Fibroblast of mammary gland (primary cell): ENCODE data around the gene BCAP29.

ENCODE experiments used
- DNase-seq: peaks from one replicate; pipeline ENCODE4 v3.0.0-alpha.2; 2010; ENCODE audit warnings: low read depth
- H3K4me3 ChIP-seq: 2 replicates; pipeline ENCODE4 v1.5.1; 2011; ENCODE audit warnings: low read depth, mild to moderate bottlenecking, low read length, moderate library complexity; ENCODE audit not compliant: control insufficient read depth
- TF ChIP-seq, protein P1 (sequence below): conservative IDR thresholded peaks from 2 replicates; pipeline ENCODE4 v1.5.1; 2011; ENCODE audit warnings: low read depth, low read length, inconsistent platforms; ENCODE audit not compliant: control insufficient read depth, insufficient read depth

BCAP29 gene

DNA sequence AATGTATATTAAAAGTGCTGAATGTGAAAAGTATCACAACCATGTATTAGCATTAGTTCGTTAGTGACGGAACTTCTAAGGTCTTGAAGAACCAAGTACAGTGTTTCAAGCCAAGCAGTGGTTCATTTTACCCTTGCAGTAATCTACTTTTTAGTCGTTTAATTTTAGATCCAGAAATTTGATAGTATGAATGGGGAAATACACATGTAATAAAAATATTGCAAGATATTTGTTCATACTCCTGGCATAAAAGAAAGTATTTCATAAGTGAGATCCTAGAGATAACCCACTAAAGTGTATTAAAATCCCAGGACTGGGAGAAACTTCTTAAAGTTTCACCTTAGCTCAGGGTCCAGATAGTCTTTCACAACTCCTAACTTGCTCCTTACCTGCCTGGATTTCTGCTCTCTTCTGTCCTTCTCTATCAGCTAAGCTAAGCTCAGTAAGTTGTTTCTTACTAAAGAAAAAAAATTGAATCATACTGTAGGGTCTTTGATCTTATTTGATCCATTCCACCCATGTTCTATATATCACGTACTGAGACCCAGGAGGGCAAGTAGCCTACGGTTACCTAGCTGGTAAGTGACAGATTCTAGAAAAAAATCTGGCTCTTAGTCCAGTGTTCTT lies 1.5 kb downstream of the BCAP29 start:
- peak overlapping the region; percentile 72 for H3K4me3 ChIP-seq
- no peak for DNase-seq
- TF ChIP-seq, protein P1, sequence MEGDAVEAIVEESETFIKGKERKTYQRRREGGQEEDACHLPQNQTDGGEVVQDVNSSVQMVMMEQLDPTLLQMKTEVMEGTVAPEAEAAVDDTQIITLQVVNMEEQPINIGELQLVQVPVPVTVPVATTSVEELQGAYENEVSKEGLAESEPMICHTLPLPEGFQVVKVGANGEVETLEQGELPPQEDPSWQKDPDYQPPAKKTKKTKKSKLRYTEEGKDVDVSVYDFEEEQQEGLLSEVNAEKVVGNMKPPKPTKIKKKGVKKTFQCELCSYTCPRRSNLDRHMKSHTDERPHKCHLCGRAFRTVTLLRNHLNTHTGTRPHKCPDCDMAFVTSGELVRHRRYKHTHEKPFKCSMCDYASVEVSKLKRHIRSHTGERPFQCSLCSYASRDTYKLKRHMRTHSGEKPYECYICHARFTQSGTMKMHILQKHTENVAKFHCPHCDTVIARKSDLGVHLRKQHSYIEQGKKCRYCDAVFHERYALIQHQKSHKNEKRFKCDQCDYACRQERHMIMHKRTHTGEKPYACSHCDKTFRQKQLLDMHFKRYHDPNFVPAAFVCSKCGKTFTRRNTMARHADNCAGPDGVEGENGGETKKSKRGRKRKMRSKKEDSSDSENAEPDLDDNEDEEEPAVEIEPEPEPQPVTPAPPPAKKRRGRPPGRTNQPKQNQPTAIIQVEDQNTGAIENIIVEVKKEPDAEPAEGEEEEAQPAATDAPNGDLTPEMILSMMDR: no peak

DNA sequence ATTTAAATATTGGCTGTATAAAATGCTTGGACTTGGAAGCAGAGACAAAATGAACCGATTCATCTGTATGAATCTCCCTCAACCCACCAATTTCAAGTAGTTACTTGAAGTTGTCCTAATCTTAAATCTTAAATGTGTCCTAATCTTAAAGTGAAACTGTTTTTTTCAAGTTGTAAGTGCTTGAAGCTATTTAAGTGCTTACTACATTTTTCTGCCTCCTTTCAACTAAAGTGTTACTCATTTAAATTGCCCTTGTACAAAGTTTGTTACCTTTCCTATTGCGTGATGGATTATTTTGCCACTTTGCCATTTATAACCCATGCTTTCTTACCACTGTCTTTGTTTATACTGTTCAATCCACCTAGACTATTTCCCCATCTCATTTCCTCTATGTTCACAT lies 2.8 kb downstream of the BCAP29 start:
- H3K4me3 ChIP-seq: no peak overlapping the region
- TF ChIP-seq, protein P1: no peak
- no peak for DNase-seq

DNA sequence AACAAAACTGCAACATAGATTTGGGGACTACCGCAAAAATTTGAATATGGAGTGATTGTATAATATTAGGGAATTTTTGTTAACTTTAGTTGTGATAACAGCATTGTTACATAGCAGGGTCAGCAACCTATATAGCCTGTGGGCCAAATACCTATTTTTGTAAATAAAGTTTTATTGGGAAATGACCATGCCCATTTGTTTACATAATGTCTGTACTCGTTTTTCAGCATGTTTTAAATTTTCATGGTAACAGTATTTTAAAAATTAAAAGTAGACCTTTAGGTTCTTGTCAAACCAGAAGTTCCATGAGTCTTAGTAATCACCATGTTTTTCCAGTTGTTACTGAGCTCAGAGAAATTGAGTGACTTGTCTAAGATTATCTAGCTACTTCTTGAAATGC lies 4.7 kb downstream of the BCAP29 start:
- no peak overlapping the region for H3K4me3 ChIP-seq
- no peak for DNase-seq
- TF ChIP-seq, protein P1: no peak

DNA sequence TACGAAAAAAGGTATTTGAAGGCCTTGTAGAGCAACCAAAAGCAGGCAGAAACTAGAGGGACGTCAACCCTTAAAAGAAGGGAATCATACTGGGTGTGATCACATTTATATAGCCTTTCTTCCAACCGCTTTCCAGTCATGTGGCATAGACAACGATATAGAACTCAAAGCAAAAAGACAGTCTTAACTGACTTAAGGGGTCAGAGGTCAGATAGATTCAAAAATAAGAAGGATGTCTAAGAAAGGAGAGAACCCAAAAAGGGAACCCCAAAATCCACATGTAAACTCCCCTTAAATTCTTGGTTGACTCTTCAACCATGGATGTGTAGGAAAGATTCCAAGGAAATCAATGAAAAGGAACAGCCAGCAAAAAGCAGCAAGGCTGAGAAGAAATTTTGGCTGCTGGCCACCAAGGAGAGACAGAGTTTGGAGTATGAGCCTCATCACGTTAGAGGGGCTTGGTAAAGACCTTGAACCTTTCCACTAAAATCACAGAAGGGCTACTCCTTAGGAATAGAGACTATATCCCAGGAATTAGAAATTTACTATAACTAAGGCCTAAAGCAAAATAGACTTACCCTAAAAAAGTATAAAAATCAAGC lies 8.6 kb downstream of the BCAP29 start:
- no peak for DNase-seq
- no peak overlapping the region for H3K4me3 ChIP-seq
- TF ChIP-seq, protein P1: no peak

DNA sequence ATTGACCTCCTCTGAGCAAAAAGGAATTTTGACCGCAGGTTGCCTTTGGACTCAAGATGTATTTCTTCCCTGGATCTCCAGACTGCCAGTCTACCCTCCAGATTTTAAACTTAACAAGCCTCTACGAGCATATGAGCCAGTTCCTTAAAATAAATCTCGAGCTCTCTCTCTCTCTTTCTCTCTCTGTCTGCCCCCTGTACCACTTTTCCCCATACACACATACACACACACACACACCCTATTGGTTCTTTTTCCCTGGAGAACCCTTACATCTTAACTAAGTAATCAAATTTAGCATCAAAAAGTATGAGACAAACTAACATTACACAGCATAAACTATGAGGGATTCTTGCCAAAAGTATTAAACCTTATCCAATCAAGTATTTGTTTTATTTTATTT lies 11.4 kb downstream of the BCAP29 start:
- DNase-seq: peak; percentile 32
- H3K4me3 ChIP-seq: no peak overlapping the region
- TF ChIP-seq, protein P1: no peak

DNA sequence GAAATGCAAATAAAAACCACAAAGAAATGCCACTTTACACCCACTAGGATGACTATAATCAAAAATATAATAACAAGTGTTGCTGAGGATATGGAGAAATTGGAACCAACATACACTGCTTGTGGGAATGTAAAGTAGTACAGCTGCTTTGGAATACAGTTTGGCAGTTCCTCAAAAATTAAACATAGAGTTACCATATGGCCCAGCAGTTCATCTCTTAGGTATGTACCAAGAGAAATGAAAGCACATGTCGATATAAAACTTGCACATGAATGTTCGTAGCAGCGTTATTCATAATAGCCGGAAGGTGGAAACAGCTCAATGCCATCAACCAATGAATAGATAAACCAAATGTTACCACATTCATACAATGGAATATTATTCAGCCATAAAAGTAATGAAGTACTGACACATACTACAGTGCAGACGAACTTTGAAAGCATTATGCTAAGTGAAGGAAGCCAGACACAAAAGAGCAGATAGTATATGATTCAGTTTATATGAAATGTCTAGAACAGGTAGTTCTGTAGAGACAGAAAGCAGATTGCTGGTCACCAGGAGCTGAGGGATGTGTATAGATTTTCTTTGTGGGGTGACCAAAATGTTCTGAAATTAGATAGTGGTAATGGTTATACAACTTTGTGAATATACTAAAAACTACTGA lies 12.4 kb downstream of the BCAP29 start:
- DNase-seq: peak; percentile 94
- TF ChIP-seq, protein P1: no peak
- no peak overlapping the region for H3K4me3 ChIP-seq
